Immature natural killer cell (primary cell): ENCODE measurements around the gene ELMO1. TPM values are rescaled to one million over a fixed set of nuclear protein-coding genes. Genes with fewer than 3 reads are reported as not detected.

Experiments used
- DNase-seq, 3 donors: peaks; one replicate each; pipeline ENCODE4 v3.0.0; 2022; ENCODE audit warnings: mixed read lengths in 1 of 3
- H3K27ac Mint-ChIP-seq, 6 donors: one replicate each; pipeline ENCODE4 v1.8.0; 2020; ENCODE audit warnings: mixed read lengths in 6 of 6, mild to moderate bottlenecking in 5 of 6, inconsistent platforms in 4 of 6, moderate library complexity in 3 of 6
- H3K27me3 Mint-ChIP-seq, 3 donors: one replicate each; pipeline ENCODE4 v1.8.0; 2020 to 2021; ENCODE audit warnings: low read depth in 3 of 3, mild to moderate bottlenecking in 3 of 3, mixed read lengths in 3 of 3, moderate library complexity in 3 of 3, inconsistent platforms in 1 of 3
- H3K36me3 Mint-ChIP-seq, 3 donors: one replicate each; pipeline ENCODE4 v1.8.0; 2020; ENCODE audit warnings: mixed read lengths in 3 of 3, inconsistent platforms in 2 of 3, mild to moderate bottlenecking in 2 of 3
- H3K4me1 Mint-ChIP-seq, 2 donors: one replicate each; pipeline ENCODE4 v1.8.0; 2020; ENCODE audit warnings: inconsistent platforms in 2 of 2, mild to moderate bottlenecking in 2 of 2, mixed read lengths in 2 of 2, moderate library complexity in 1 of 2
- H3K4me3 Mint-ChIP-seq, 5 donors: one replicate each; pipeline ENCODE4 v1.8.0; 2020; ENCODE audit warnings: mild to moderate bottlenecking in 5 of 5, mixed read lengths in 5 of 5, inconsistent platforms in 3 of 5, moderate library complexity in 3 of 5
- H3K9me3 Mint-ChIP-seq, 6 donors: one replicate each; pipeline ENCODE4 v1.8.0; 2020; ENCODE audit warnings: mild to moderate bottlenecking in 6 of 6, mixed read lengths in 6 of 6, inconsistent platforms in 4 of 6, moderate library complexity in 3 of 6
- polyA plus RNA-seq, 3 donors: library from polyadenylated mRNA; unstranded; fragments of 300-500 nt; fragmentation: Illumina TruSeq; gene quantifications; one replicate each; pipeline ENCODE4 v1.2.3, GENCODE V29; 2021

Gene ELMO1
- polyA plus RNA-seq, 3 donors from 2014 or later, result 31.9 to 65.9 (median 53.1) TPM

GRCh38 chr7:37033141-37033540 lies 415.5 kb downstream of the ELMO1 start:
- peaks cover 24 to 34% of the 10 kb centered on the region in 2 donors for H3K4me1 Mint-ChIP-seq

GRCh38 chr7:37032258-37032601 lies 416.4 kb downstream of the ELMO1 start:
- Mint-ChIP-seq H3K27me3 (no peaks in the 10 kb centered on the region), H3K4me3 (no peak overlapping the region), H3K36me3 (peaks cover 6 to 20% (median 19%) of the 10 kb centered on the region in 3 donors), H3K9me3 (no peaks in the 10 kb centered on the region), H3K4me1 (peaks cover 24 to 34% of the 10 kb centered on the region in 2 donors), H3K27ac (peak overlapping the region in 3 of 6 donors; percentile 13 to 27 (median 19))
- no peak for DNase-seq

More at GRCh38 chr7:37033141-37033540, 415.5 kb downstream of the ELMO1 start:
- Mint-ChIP-seq H3K36me3 (peaks cover 10 to 28% (median 22%) of the 10 kb centered on the region in 3 donors), H3K27ac (peak overlapping the region in 1 of 6 donors; percentile 15), H3K9me3 (peaks cover 0 to 5% (median 0%) of the 10 kb centered on the region in 6 donors), H3K4me3 (no peak overlapping the region), H3K27me3 (peaks cover 0 to 2% (median 0%) of the 10 kb centered on the region in 3 donors)
- DNase-seq, result no peak

- Mint-ChIP-seq H3K27ac (peak overlapping the region in 4 of 6 donors; percentile 13 to 30 (median 23)), H3K4me3 (no peak overlapping the region), H3K9me3 (no peaks in the 10 kb centered on the region), H3K4me1 (peaks cover 28 to 34% of the 10 kb centered on the region in 2 donors), H3K36me3 (peaks cover 6 to 24% (median 18%) of the 10 kb centered on the region in 3 donors), H3K27me3 (no peaks in the 10 kb centered on the region)
- peak in 1 of 3 donors; percentile 13 for DNase-seq
Observed at GRCh38 chr7:37031571-37032257, 416.9 kb downstream of the ELMO1 start.

GRCh38 chr7:37028909-37029440 lies 419.7 kb downstream of the ELMO1 start:
- no peak overlapping the region for H3K4me3 Mint-ChIP-seq
- peaks cover 6 to 32% (median 26%) of the 10 kb centered on the region in 3 donors for H3K36me3 Mint-ChIP-seq
- peaks cover 30 to 34% of the 10 kb centered on the region in 2 donors for H3K4me1 Mint-ChIP-seq
- peak overlapping the region in 3 of 6 donors; percentile 17 to 78 (median 50) for H3K27ac Mint-ChIP-seq
- no peak for DNase-seq
- peaks cover 0 to 1% (median 0%) of the 10 kb centered on the region in 3 donors for H3K27me3 Mint-ChIP-seq
- no peaks in the 10 kb centered on the region for H3K9me3 Mint-ChIP-seq

- Mint-ChIP-seq H3K36me3 (peaks cover 6 to 33% (median 25%) of the 10 kb centered on the region in 3 donors), H3K27ac (peak overlapping the region in 1 of 6 donors; percentile 38), H3K4me3 (no peak overlapping the region), H3K4me1 (peaks cover 29 to 32% of the 10 kb centered on the region in 2 donors), H3K27me3 (peaks cover 0 to 3% (median 1%) of the 10 kb centered on the region in 3 donors), H3K9me3 (no peaks in the 10 kb centered on the region)
- no peak for DNase-seq
Observed at GRCh38 chr7:37027557-37028341, 420.9 kb downstream of the ELMO1 start.

- DNase-seq, result no peak
- Mint-ChIP-seq H3K9me3 (no peaks in the 10 kb centered on the region), H3K4me3 (no peak overlapping the region), H3K4me1 (peaks cover 22 to 25% of the 10 kb centered on the region in 2 donors), H3K36me3 (peaks cover 6 to 32% (median 23%) of the 10 kb centered on the region in 3 donors), H3K27ac (peak overlapping the region in 1 of 6 donors; percentile 44), H3K27me3 (peaks cover 0 to 3% (median 1%) of the 10 kb centered on the region in 3 donors)
Observed at GRCh38 chr7:37027104-37027503, 421.6 kb downstream of the ELMO1 start.

- H3K27ac Mint-ChIP-seq, result peak overlapping the region in 3 of 6 donors; percentile 16 to 41 (median 17)
- H3K4me3 Mint-ChIP-seq, result no peak overlapping the region
- H3K27me3 Mint-ChIP-seq, result peaks cover 0 to 2% (median 1%) of the 10 kb centered on the region in 3 donors
- DNase-seq, result no peak
- H3K4me1 Mint-ChIP-seq, result peaks cover 14 to 23% of the 10 kb centered on the region in 2 donors
- H3K36me3 Mint-ChIP-seq, result peaks cover 5 to 21% (median 18%) of the 10 kb centered on the region in 3 donors
- H3K9me3 Mint-ChIP-seq, result no peaks in the 10 kb centered on the region
Observed at GRCh38 chr7:37018954-37019353, 429.7 kb downstream of the ELMO1 start.

- peaks cover 0 to 2% (median 1%) of the 10 kb centered on the region in 3 donors for H3K27me3 Mint-ChIP-seq
- H3K27ac Mint-ChIP-seq, result peak overlapping the region in 5 of 6 donors; percentile 38 to 88 (median 74)
- H3K36me3 Mint-ChIP-seq, result peaks cover 22 to 32% (median 26%) of the 10 kb centered on the region in 3 donors
- no peaks in the 10 kb centered on the region for H3K9me3 Mint-ChIP-seq
- DNase-seq, result no peak
- no peak overlapping the region for H3K4me3 Mint-ChIP-seq
- H3K4me1 Mint-ChIP-seq, result peaks cover 14 to 23% of the 10 kb centered on the region in 2 donors
Observed at GRCh38 chr7:37016064-37016878, 432.4 kb downstream of the ELMO1 start.

- H3K9me3 Mint-ChIP-seq, result no peaks in the 10 kb centered on the region
- H3K27ac Mint-ChIP-seq, result peak overlapping the region in 1 of 6 donors; percentile 33
- no peak for DNase-seq
- H3K36me3 Mint-ChIP-seq, result peaks cover 22 to 37% (median 28%) of the 10 kb centered on the region in 3 donors
- peaks cover 0 to 3% (median 2%) of the 10 kb centered on the region in 3 donors for H3K27me3 Mint-ChIP-seq
- H3K4me3 Mint-ChIP-seq, result no peak overlapping the region
- H3K4me1 Mint-ChIP-seq, result peaks cover 14 to 23% of the 10 kb centered on the region in 2 donors
Observed at GRCh38 chr7:37015353-37016034, 433.2 kb downstream of the ELMO1 start.

- no peak for DNase-seq
- peak overlapping the region in 1 of 6 donors; percentile 29 for H3K27ac Mint-ChIP-seq
- no peak overlapping the region for H3K4me3 Mint-ChIP-seq
- peaks cover 20 to 43% (median 31%) of the 10 kb centered on the region in 3 donors for H3K36me3 Mint-ChIP-seq
- no peaks in the 10 kb centered on the region for H3K9me3 Mint-ChIP-seq
- peaks cover 14 to 23% of the 10 kb centered on the region in 2 donors for H3K4me1 Mint-ChIP-seq
- H3K27me3 Mint-ChIP-seq, result peaks cover 0 to 3% (median 2%) of the 10 kb centered on the region in 3 donors
Observed at GRCh38 chr7:37013771-37014170, 434.9 kb downstream of the ELMO1 start.

GRCh38 chr7:37011151-37011890 lies 437.3 kb downstream of the ELMO1 start:
- H3K4me3 Mint-ChIP-seq, result no peak overlapping the region
- peaks cover 0 to 3% (median 2%) of the 10 kb centered on the region in 3 donors for H3K27me3 Mint-ChIP-seq
- peak overlapping the region in 5 of 6 donors; percentile 6 to 56 (median 32) for H3K27ac Mint-ChIP-seq
- no peaks in the 10 kb centered on the region for H3K9me3 Mint-ChIP-seq
- H3K4me1 Mint-ChIP-seq, result peaks cover 8 to 15% of the 10 kb centered on the region in 2 donors
- peaks cover 17 to 40% (median 29%) of the 10 kb centered on the region in 3 donors for H3K36me3 Mint-ChIP-seq
- DNase-seq, result no peak
